Chondrocyte (in vitro differentiated cells): ENCODE data around the gene CNTROB. TPM values are rescaled to one million over a fixed set of nuclear protein-coding genes. Genes with fewer than 3 reads are reported as not detected.

Experiments
- DNase-seq: peaks from one replicate; pipeline ENCODE4 v3.0.0; 2021; ENCODE audit warnings: mixed read lengths, low spot score
- H3K27ac Mint-ChIP-seq: one replicate; pipeline ENCODE4 v1.8.0; 2021; ENCODE audit warnings: mild to moderate bottlenecking, moderate library complexity, mixed read lengths; ENCODE audit not compliant: unreplicated experiment
- H3K27me3 Mint-ChIP-seq: 2 replicates; pipeline ENCODE4 v1.8.0; 2021; ENCODE audit warnings: low read depth, mixed read lengths
- H3K36me3 Mint-ChIP-seq: 2 replicates; pipeline ENCODE4 v1.8.0; 2021; ENCODE audit warnings: low read depth, mixed read lengths
- H3K4me1 Mint-ChIP-seq: 2 replicates; pipeline ENCODE4 v1.8.0; 2021; ENCODE audit warnings: low read depth, mild to moderate bottlenecking, mixed read lengths
- H3K4me3 Mint-ChIP-seq: one replicate; pipeline ENCODE4 v1.8.0; 2021; ENCODE audit warnings: mild to moderate bottlenecking, moderate library complexity, mixed read lengths; ENCODE audit not compliant: unreplicated experiment
- H3K9me3 Mint-ChIP-seq: 2 replicates; pipeline ENCODE4 v1.8.0; 2021; ENCODE audit warnings: low read depth, mixed read lengths
- CTCF ChIP-seq: fragments of 200-600 bp; sonication (generic); IDR thresholded peaks from 2 replicates; pipeline ENCODE4 v1.5.0; 2021; ENCODE audit warnings: antibody characterized with exemption, mild to moderate bottlenecking, moderate library complexity
- total RNA-seq: library from RNA; stranded (reverse); gene quantifications from 3 replicates; pipeline ENCODE4 v1.2.1, GENCODE V29; 2021

CNTROB gene
- total RNA-seq, 1 donor from 2014 or later, result 28.7 TPM

DNA sequence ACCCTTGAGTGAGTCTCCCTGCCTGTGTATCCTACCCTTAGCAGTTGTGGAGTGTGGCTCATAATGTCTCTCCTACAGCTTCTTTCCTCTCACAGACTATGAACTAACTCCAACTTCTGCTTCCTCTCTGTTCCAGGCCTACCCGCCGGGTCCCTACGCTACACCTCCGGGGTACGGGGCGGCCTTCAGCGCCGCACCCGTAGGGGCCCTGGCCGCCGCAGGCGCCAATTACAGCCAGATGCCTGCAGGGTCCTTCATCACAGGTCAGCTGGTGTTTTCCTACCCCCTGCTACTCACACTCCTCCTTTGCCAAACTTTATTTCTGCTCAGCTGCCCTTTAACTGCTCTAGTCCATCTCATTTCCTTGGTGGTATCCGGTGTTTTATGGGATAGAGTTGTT, 21.3 kb upstream of the CNTROB start:
- no peak for TF ChIP-seq CTCF
- peaks cover 43% of the 10 kb centered on the region for H3K36me3 Mint-ChIP-seq
- peaks cover 11% of the 10 kb centered on the region for H3K4me1 Mint-ChIP-seq
- H3K4me3 Mint-ChIP-seq, result no peak overlapping the region
- H3K27ac Mint-ChIP-seq, result no peak overlapping the region
- no peaks in the 10 kb centered on the region for H3K9me3 Mint-ChIP-seq
- no peaks in the 10 kb centered on the region for H3K27me3 Mint-ChIP-seq
- no peak for DNase-seq

DNA sequence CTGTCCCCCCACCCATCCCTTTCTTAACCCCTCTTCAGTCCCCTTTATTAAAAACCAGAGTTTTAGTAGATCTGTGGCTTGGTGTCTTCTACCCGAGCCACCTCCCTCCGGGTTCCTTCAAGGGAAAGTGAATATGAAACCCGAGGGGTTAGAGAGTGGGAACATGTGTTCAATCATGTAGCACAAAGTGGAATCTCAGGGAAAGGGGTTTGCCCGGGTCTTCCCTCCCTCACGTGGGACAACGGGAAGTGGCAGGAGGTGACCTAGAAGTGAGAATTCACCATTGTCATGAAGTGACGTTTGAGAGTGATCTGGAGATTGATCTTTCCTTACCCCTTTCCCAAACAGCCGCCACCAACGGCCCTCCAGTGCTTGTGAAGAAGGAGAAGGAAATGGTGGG, 20.9 kb upstream of the CNTROB start:
- Mint-ChIP-seq H3K27me3 (no peaks in the 10 kb centered on the region), H3K4me3 (no peak overlapping the region), H3K36me3 (peaks cover 40% of the 10 kb centered on the region), H3K4me1 (peaks cover 11% of the 10 kb centered on the region), H3K9me3 (no peaks in the 10 kb centered on the region), H3K27ac (peak overlapping the region; percentile 20)
- TF ChIP-seq CTCF, result no peak
- DNase-seq, result no peak

DNA sequence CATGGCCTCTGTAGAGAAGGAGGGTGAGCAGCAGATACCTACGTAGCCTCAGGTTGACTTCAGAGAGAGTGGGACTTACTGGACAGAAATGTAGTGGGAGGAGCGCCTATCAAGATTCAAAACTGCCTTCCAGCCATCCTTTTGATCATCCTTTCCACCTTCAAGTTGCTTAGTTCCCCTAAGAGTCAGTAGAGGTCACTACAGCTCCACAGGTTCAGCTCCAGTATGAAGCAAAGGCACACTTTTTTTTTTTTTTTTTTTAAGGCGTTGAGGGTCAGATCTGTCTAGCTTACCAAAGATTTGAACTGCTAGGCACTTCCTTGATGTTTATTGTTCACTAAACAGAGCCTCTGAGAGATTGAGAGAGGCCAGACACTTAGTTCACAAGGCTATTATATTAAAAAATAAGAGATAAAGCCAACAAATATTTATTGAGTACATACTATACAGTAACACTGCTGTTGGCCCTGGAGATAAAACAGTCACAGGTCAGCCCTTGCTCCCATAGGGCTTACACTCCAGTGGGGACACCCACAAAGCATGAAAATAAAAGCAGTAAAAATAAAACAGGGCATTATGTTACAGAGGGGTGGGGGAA, 19.0 kb upstream of the CNTROB start:
- DNase-seq, result no peak
- peak; percentile 78 for TF ChIP-seq CTCF
- Mint-ChIP-seq H3K36me3 (peaks cover 29% of the 10 kb centered on the region), H3K9me3 (no peaks in the 10 kb centered on the region), H3K4me1 (peaks cover 19% of the 10 kb centered on the region), H3K27me3 (no peaks in the 10 kb centered on the region), H3K27ac (peak overlapping the region; percentile 29), H3K4me3 (no peak overlapping the region)

GRCh38 chr17:7915179-7915610, 16.8 kb upstream of the CNTROB start:
- Mint-ChIP-seq H3K27me3 (no peaks in the 10 kb centered on the region), H3K4me3 (peak overlapping the region; percentile 81), H3K4me1 (peaks cover 19% of the 10 kb centered on the region), H3K36me3 (peaks cover 13% of the 10 kb centered on the region), H3K9me3 (no peaks in the 10 kb centered on the region), H3K27ac (peak overlapping the region; percentile 97)
- no peak for DNase-seq
- no peak for TF ChIP-seq CTCF

- peak within 1 kb of the TSS; percentile 97 for H3K27ac Mint-ChIP-seq
Observed at GRCh38 chr17:7915611-7916384, 16.2 kb upstream of the CNTROB start, which contains the start of gene RNF227. RNF227 (minus strand) TSS chr17:7916289; CDS start chr17:7916195, 94 bp downstream.

More at GRCh38 chr17:7915611-7916384, 16.2 kb upstream of the CNTROB start, which contains the start of gene RNF227:
- H3K4me3 Mint-ChIP-seq, result peak within 1 kb of the TSS; percentile 81
- H3K4me1 Mint-ChIP-seq, result peaks cover 19% of the 10 kb centered on the region
- H3K9me3 Mint-ChIP-seq, result no peaks in the 10 kb centered on the region
- peak; percentile 97 for DNase-seq
- peaks cover 7% of the 10 kb centered on the region for H3K36me3 Mint-ChIP-seq
- H3K27me3 Mint-ChIP-seq, result no peaks in the 10 kb centered on the region
- TF ChIP-seq CTCF, result peak; percentile 4
